Calu3 (cell line): ENCODE measurements around the gene OR5H2. TPM values are rescaled to one million over a fixed set of nuclear protein-coding genes. Genes with fewer than 3 reads are reported as not detected.

ENCODE experiments used
- BruUV-seq: library from RNA; stranded (reverse); fragments of 400-500 nt; replicated peaks from 2 replicates; lab custom pipeline; 2021; lab: Mats Ljungman, UMichigan
- CTCF ChIA-PET: fragments of 300-600 bp; sonication (Branson Sonifier 250); formaldehyde crosslinking; loops from one replicate; lab custom pipeline; 2022; ENCODE audit warnings: antibody characterized with exemption; lab: Charles Lee
- DNase-seq: peaks from one replicate; pipeline ENCODE4 v3.0.0; 2022
- H3K27ac Mint-ChIP-seq: one replicate; pipeline ENCODE4 v1.8.0; 2022; ENCODE audit warnings: mixed read lengths; ENCODE audit not compliant: unreplicated experiment
- H3K27me3 Mint-ChIP-seq: one replicate; pipeline ENCODE4 v1.8.0; 2022; ENCODE audit warnings: mixed read lengths; ENCODE audit not compliant: unreplicated experiment
- H3K36me3 Mint-ChIP-seq: one replicate; pipeline ENCODE4 v1.8.0; 2022; ENCODE audit warnings: mild to moderate bottlenecking, moderate library complexity, mixed read lengths; ENCODE audit not compliant: insufficient read depth, unreplicated experiment
- H3K4me1 Mint-ChIP-seq: one replicate; pipeline ENCODE4 v1.8.0; 2022; ENCODE audit warnings: mild to moderate bottlenecking, low read depth, mixed read lengths; ENCODE audit not compliant: unreplicated experiment
- H3K4me3 Mint-ChIP-seq: one replicate; pipeline ENCODE4 v1.8.0; 2022; ENCODE audit warnings: mild to moderate bottlenecking, low read depth, moderate library complexity, mixed read lengths; ENCODE audit not compliant: unreplicated experiment
- H3K9me3 Mint-ChIP-seq: one replicate; pipeline ENCODE4 v1.8.0; 2022; ENCODE audit warnings: low read depth, mixed read lengths; ENCODE audit not compliant: unreplicated experiment
- intact Hi-C: fragments of 100-400 bp; cut with micrococcal nuclease; formaldehyde crosslinking; loops from one replicate; pipeline ENCODE4 v1.10.0; 2022; ENCODE audit not compliant: unreplicated experiment
- total RNA-seq: library from RNA; stranded (reverse); gene quantifications from 2 replicates; pipeline ENCODE4 v1.2.3, GENCODE V29; 2022
- TF ChIP-seq, protein P1 (sequence below): fragments of 200-600 bp; IDR thresholded peaks from one replicate; pipeline ENCODE4 v1.8.0; 2022; ENCODE audit warnings: antibody characterized with exemption; ENCODE audit not compliant: unreplicated experiment

The OR5H2 gene
- total RNA-seq, 1 experiment from 2014 or later, result not detected

GRCh38 chr3:98290916-98291315 is 8.6 kb downstream of the OR5H2 start:
- H3K27me3 Mint-ChIP-seq, result peaks cover 33% of the 10 kb centered on the region
- peaks cover 3% of the 10 kb centered on the region for H3K9me3 Mint-ChIP-seq
- no peak for DNase-seq
- intact Hi-C loops, result no loop called here
- H3K27ac Mint-ChIP-seq, result no peak overlapping the region
- no TSS peak for BruUV-seq
- no peak overlapping the region for H3K4me3 Mint-ChIP-seq
- no peaks in the 10 kb centered on the region for H3K36me3 Mint-ChIP-seq
- CTCF ChIA-PET, result no interaction called here
- H3K4me1 Mint-ChIP-seq, result no peaks in the 10 kb centered on the region
- TF ChIP-seq, protein P1, sequence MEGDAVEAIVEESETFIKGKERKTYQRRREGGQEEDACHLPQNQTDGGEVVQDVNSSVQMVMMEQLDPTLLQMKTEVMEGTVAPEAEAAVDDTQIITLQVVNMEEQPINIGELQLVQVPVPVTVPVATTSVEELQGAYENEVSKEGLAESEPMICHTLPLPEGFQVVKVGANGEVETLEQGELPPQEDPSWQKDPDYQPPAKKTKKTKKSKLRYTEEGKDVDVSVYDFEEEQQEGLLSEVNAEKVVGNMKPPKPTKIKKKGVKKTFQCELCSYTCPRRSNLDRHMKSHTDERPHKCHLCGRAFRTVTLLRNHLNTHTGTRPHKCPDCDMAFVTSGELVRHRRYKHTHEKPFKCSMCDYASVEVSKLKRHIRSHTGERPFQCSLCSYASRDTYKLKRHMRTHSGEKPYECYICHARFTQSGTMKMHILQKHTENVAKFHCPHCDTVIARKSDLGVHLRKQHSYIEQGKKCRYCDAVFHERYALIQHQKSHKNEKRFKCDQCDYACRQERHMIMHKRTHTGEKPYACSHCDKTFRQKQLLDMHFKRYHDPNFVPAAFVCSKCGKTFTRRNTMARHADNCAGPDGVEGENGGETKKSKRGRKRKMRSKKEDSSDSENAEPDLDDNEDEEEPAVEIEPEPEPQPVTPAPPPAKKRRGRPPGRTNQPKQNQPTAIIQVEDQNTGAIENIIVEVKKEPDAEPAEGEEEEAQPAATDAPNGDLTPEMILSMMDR, result no peak

GRCh38 chr3:98291332-98291957 is 9.1 kb downstream of the OR5H2 start:
- Mint-ChIP-seq H3K27ac (no peak overlapping the region), H3K36me3 (no peaks in the 10 kb centered on the region), H3K27me3 (peaks cover 35% of the 10 kb centered on the region), H3K9me3 (peaks cover 3% of the 10 kb centered on the region), H3K4me1 (no peaks in the 10 kb centered on the region), H3K4me3 (no peak overlapping the region)
- TF ChIP-seq, protein P1, result no peak
- intact Hi-C loops, result no loop called here
- CTCF ChIA-PET, result no interaction called here
- DNase-seq, result no peak
- BruUV-seq, result no TSS peak

DNA sequence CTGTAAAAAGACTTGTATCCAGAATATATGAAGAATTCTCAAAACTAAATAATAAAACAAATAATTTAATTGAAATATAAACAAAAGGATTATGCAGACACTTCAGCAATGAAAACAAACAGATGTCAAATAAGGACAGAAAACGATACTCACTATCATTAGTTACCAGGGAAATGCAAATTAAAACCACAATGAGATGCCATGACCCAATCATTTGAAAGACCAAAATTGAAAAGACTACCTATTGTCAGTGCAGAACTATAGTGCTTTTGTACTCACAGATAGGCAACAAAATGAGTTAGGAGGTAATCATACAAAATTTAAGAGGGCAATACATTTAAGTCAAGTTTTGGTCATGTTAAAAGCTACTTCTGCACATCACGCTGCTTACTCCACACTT is 39.8 kb downstream of the OR5H2 start:
- Mint-ChIP-seq H3K27me3 (peaks cover 17% of the 10 kb centered on the region), H3K36me3 (no peaks in the 10 kb centered on the region), H3K4me3 (no peak overlapping the region), H3K4me1 (peaks cover 12% of the 10 kb centered on the region), H3K9me3 (peaks cover 2% of the 10 kb centered on the region), H3K27ac (no peak overlapping the region)
- TF ChIP-seq, protein P1, result no peak
- no peak for DNase-seq
- CTCF ChIA-PET, result no interaction called here
- intact Hi-C loops, result no loop called here
- no TSS peak for BruUV-seq

DNA sequence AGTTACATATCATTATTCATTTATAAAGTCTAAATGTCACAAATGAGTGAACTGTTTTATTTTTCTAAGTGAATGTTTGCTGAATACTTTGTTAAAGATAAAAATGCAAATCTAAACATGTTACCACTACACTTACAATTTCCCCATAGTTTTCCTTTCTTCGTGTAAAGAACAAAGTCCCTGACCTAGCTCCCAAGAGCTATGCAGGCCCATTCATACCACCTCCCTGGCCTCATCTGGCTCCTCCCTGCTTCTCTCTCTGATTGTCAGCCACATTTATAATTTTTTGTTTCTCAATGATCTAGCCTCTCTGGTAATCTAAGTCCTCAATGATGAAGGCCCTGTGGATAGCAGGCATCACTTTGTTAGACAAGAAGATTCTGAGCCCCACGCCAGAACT is 40.4 kb downstream of the OR5H2 start:
- Mint-ChIP-seq H3K4me1 (peaks cover 12% of the 10 kb centered on the region), H3K9me3 (peaks cover 2% of the 10 kb centered on the region), H3K27ac (no peak overlapping the region), H3K4me3 (no peak overlapping the region), H3K36me3 (no peaks in the 10 kb centered on the region), H3K27me3 (peaks cover 17% of the 10 kb centered on the region)
- intact Hi-C loops, result no loop called here
- TF ChIP-seq, protein P1, result no peak
- BruUV-seq, result no TSS peak
- DNase-seq, result no peak
- CTCF ChIA-PET, result no interaction called here
